Stomach (tissue), 4 donors: Measurements from ENCODE around the gene GPRIN2.

ENCODE experiments used
- POLR2AphosphoS5 ChIP-seq, 3 donors: sonication (generic); formaldehyde crosslinking; IDR thresholded peaks; one replicate each; pipeline ENCODE4 v1.6.1; 2016; ENCODE audit warnings: antibody characterized with exemption in 3 of 3
- TF ChIP-seq, protein P1 (sequence below), 7 experiments: fragments of 450-650 bp in 4 of 7; fragments of 200-600 bp in 3 of 7; sonication (generic) in 3 of 7; IDR thresholded peaks; one replicate each; pipeline ENCODE4 v1.5.1; 2016 to 2019; ENCODE audit warnings: antibody characterized with exemption in 7 of 7, control low read depth in 2 of 7, mild to moderate bottlenecking in 1 of 7

DNA sequence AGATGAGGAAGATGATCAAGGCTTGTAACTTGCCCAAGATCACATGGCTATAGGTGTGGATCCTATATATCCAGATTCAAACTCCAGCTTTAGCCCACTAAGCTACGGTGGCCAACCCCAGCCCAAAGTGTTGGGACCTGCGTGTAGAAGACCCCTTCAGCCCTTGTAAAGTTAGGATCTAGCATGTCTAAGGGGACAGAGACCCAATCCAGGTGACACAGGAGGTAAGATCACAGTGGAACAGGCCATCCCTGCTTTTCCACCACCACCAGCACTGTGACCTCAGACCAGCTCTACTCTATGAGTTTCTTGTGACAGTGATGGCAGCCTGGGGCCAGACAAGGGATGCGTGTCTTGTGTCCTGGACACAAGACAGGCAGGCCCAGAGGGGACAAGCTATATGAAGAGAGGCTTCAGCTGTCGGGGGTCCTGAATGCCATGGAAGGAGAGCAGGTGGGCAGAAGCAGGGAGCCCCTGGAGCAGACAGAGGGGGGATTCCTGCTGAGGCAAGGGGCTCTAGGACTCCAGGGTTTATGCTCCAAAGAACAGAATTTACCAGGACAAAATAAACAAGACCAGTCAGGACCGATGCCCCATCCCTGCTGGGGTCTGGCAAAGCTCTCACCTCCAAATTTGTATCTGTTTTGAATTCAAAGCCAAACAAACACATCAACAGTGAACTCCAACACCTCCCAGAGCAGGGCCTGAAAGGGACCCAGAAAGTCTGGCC is 10.4 kb downstream of the GPRIN2 start:
- TF ChIP-seq, protein P1, sequence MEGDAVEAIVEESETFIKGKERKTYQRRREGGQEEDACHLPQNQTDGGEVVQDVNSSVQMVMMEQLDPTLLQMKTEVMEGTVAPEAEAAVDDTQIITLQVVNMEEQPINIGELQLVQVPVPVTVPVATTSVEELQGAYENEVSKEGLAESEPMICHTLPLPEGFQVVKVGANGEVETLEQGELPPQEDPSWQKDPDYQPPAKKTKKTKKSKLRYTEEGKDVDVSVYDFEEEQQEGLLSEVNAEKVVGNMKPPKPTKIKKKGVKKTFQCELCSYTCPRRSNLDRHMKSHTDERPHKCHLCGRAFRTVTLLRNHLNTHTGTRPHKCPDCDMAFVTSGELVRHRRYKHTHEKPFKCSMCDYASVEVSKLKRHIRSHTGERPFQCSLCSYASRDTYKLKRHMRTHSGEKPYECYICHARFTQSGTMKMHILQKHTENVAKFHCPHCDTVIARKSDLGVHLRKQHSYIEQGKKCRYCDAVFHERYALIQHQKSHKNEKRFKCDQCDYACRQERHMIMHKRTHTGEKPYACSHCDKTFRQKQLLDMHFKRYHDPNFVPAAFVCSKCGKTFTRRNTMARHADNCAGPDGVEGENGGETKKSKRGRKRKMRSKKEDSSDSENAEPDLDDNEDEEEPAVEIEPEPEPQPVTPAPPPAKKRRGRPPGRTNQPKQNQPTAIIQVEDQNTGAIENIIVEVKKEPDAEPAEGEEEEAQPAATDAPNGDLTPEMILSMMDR (IDR thresholded peaks at IDR 0.05), result no peak
- TF ChIP-seq POLR2AphosphoS5 (IDR thresholded peaks at IDR 0.05), result no peak
